HUDEP-2 (cell line): ENCODE data around the gene NPM3.

Experiments
- DNase-seq, 76 experiments: peaks; one replicate each; lab custom pipeline; 2025; ENCODE audit not compliant: unreplicated experiment in 76 of 76; lab: John Stamatoyannopoulos, UW

Gene NPM3

GRCh38 chr10:101782811-101783735, at the start of gene NPM3:
Gene NPM3 (minus strand): TSS chr10:101783446. CDS start chr10:101783390, 56 bp downstream.
- DNase-seq: peak in 71 of 76 experiments; percentile 8 to 86 (median 62)

GRCh38 chr10:101832325-101832771, 49.1 kb upstream of the NPM3 start:
- no peak for DNase-seq

DNA sequence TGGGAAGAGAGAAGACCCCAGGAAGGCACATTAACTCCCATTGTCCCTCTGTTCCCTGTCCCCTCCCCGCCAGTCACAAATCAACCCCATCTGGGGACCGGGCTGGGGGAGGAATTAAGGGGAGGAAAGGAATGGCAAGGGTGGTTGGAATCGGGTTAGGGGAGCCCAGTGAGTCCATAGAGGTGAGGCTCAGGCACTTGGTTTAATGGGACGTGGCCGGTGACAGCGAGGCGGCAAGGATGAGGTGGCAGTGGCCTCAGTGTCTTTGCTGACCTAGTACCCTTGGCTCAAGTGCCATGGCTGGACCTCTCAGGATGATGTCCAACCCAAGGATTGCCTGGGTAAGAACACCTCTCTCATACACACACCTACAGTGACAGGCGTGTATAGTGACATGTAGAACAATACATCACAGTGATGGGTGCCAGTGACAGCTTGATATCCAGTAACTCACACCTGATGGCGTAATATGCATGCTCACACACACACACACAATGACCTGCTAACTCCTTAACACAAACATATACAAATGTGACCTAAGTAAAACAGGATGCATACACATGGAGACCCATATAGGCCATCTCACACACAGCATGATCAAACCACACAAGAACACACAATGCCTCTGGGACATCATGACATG, 48.0 kb upstream of the NPM3 start:
- no peak for DNase-seq

DNA sequence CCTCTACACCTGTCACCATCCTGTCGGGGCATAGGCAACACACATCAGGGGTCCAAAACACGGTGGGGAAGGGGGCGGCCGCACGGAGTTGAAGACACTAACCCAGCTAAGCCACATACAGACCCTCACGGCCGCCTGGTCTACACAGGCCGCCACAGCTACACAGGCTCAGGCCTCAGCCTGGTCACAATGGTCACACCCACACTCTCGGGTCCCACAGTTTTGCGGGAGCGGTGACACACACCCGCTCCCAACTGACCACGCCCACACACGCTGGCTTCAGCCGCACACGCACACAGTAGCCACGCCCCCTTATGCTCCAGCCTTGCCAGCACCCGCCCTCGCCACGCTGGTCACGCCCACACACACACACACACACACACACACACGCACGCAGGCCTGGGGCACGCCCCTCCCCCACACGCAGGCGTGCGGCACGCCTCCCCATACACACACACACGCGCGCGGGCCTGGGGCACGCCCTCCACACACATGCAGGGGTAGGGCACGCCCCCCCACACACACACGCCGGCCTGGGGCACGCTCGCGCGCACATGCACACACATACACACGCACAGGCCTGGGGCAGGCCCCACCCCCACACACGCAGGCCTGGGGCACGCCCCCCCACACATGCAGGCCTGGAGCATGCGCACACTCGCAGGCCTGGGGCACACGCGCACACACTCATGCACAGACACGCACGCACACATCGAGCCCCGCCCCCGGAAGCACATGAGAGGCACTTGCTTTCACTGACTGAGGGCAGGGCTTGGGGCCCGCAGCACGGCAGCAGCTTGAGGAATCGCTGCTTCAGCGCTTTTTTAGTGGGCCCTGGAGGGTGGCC, 47.3 kb upstream of the NPM3 start:
- peak in 75 of 76 experiments; percentile 22 to 95 (median 87) for DNase-seq

DNA sequence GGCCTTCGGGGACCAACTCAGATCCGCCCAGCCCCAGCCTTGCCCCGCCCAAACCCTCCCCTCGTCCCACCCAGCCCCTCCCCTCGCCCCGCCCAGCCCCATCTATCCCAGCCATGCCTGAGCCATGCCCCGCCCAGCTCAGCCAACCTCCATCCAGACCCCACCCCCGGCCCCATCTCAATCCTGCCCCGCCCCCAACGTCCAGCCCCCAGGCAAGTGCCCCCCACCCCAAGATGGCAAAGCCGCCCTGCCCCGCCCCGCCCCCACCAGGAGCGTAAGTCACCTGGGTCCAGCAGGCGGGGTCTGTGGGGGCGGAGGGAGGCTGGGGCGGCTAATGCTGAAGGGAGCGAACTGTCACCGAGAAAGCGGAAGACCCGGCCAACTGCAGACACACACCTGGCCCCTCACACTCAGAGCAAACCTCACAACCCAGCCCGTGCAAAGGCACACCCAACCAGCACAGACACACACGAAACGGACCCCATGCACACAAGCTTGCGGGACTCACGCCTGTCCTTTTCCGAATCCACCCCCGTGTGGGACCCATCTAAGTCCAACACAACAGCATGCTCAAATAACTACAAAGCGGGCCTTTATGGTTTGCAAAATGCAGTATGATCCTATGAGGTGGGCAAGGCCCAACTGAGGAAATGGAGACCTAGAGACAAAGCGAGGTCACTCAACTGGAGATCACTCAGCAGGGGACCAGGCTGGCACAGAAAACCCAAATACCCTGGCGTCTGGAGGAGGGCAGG, 46.5 kb upstream of the NPM3 start:
- DNase-seq: peak in 35 of 76 experiments; percentile 15 to 71 (median 41)

GRCh38 chr10:101828766-101829551, 45.7 kb upstream of the NPM3 start:
- DNase-seq: no peak

- no peak for DNase-seq
These were observed 44.8 kb upstream of the NPM3 start for GRCh38 chr10:101827919-101828600.

DNA sequence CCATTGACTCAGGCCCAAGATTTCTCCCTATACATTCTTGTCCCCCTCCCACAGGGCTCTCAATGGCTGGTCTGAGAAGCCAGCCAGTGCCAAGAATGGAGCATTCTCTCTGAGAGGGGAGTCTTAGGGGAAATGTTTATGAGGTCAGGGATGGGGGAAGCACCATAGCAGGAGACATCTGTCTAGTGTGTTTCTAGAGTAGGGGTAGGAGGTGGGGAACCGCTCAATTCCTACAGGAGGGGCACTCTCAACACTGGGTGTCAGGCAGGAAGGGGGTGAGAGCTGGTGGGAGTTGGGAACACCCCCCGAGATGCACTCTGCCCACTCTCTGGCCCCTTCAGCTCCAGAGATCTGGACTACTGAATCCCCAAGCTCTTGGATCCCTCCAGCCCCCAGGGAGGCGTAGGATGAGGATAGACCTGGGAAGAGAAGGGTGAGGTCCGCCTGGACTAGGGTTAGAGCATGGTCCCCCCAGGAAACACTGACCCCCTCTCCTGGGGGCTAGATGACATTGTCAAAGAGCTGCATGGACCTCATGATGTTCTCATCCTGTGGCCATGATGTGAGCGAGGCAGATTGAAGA, 43.7 kb upstream of the NPM3 start:
- no peak for DNase-seq

GRCh38 chr10:101824736-101825135, 41.5 kb upstream of the NPM3 start:
- DNase-seq: peak in 34 of 76 experiments; percentile 11 to 72 (median 36)

- peak in 34 of 76 experiments; percentile 32 to 84 (median 58) for DNase-seq
These were observed 35.8 kb upstream of the NPM3 start for GRCh38 chr10:101818872-101819633.

- peak in 75 of 76 experiments; percentile 88 to 100 (median 98) for DNase-seq
These were observed 35.0 kb upstream of the NPM3 start, which contains the start of gene OGA for GRCh38 chr10:101818119-101818871. Gene OGA (minus strand): TSS chr10:101818444. CDS start chr10:101818022, 422 bp downstream.

DNA sequence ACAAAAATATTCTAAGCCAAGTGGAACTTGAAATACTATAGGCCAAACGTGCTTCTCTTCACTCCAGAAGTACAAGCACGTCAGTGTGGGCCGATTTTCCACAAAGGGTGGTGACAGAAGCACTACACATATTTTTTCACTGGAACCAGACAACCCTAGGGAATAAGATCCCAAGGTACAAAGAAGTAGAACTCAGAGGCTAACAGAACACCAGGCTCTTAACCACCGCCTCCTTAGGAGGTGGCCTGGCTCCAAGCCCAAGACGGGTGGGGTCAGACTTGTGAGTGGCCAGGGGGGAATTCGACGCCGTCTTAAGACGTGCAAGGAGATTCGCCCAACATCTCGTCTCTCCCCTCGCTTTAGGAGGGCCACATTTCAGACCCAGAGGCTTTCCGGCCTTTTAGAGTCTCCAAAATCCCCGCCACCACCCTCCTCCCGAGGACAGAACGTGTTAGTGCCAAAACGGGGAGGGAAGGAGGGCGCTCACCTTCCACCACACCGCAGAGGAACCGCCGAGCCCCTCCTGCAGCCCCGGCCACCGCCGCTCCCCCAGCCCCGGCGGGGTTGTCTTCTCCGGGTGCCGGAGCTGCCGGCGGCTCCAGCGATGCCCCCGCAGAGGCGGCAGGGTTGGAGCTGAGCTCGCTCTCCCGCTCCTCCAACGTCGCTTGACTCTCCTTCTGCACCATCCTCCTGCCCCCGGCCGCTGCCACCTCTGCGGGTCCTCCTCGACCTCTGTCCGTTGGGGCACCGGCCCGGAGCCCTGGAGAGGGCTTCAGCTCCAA, 34.3 kb upstream of the NPM3 start:
- peak in 74 of 76 experiments; percentile 11 to 95 (median 85) for DNase-seq

GRCh38 chr10:101816913-101817336, 33.7 kb upstream of the NPM3 start:
- no peak for DNase-seq

- no peak for DNase-seq
These were observed 33.1 kb upstream of the NPM3 start for GRCh38 chr10:101816376-101816775.

GRCh38 chr10:101814466-101815071, 31.3 kb upstream of the NPM3 start:
- peak in 4 of 76 experiments; percentile 3 to 33 (median 13) for DNase-seq
